NCI-H2196 treated with DMSO at 0.1 percent for 48 hours (cell line): Measurements from ENCODE around the gene HOMER2.

Experiments used
- DNase-seq: peaks from one replicate; lab custom pipeline; 2025; ENCODE audit not compliant: unreplicated experiment; lab: John Stamatoyannopoulos, UW

Gene HOMER2

GRCh38 chr15:82931221-82931620 lies 21.3 kb downstream of the HOMER2 start:
- DNase-seq: no peak

- DNase-seq: no peak
Observed at GRCh38 chr15:82930461-82930860, 22.1 kb downstream of the HOMER2 start.

GRCh38 chr15:82928711-82929110 lies 23.8 kb downstream of the HOMER2 start:
- no peak for DNase-seq

GRCh38 chr15:82923744-82924143 lies 28.8 kb downstream of the HOMER2 start:
- no peak for DNase-seq

GRCh38 chr15:82922737-82923136 lies 29.8 kb downstream of the HOMER2 start:
- DNase-seq: no peak

- no peak for DNase-seq
Observed at GRCh38 chr15:82921939-82922338, 30.6 kb downstream of the HOMER2 start.

- no peak for DNase-seq
Observed at GRCh38 chr15:82921242-82921641, 31.3 kb downstream of the HOMER2 start.

- DNase-seq: peak; percentile 65
Observed at GRCh38 chr15:82919231-82919886, 33.2 kb downstream of the HOMER2 start.

- DNase-seq: no peak
Observed at GRCh38 chr15:82918607-82919230, 33.8 kb downstream of the HOMER2 start.

- DNase-seq: no peak
Observed at GRCh38 chr15:82918162-82918561, 34.4 kb downstream of the HOMER2 start.

- DNase-seq: no peak
Observed at GRCh38 chr15:82917249-82917648, 35.3 kb downstream of the HOMER2 start.

- DNase-seq: no peak
Observed at GRCh38 chr15:82916161-82916952, 36.2 kb downstream of the HOMER2 start.

GRCh38 chr15:82914396-82914795 lies 38.1 kb downstream of the HOMER2 start:
- no peak for DNase-seq

GRCh38 chr15:82911458-82911857 lies 41.1 kb downstream of the HOMER2 start:
- DNase-seq: no peak

- DNase-seq: no peak
Observed at GRCh38 chr15:82910721-82911120, 41.8 kb downstream of the HOMER2 start.

- DNase-seq: no peak
Observed at GRCh38 chr15:82909080-82909815, 43.3 kb downstream of the HOMER2 start.

- no peak for DNase-seq
Observed at GRCh38 chr15:82907350-82907749, 45.2 kb downstream of the HOMER2 start.

GRCh38 chr15:82904574-82904973 lies 47.9 kb downstream of the HOMER2 start:
- DNase-seq: no peak

- DNase-seq: no peak
Observed at GRCh38 chr15:82903511-82903910, 49.0 kb downstream of the HOMER2 start.

- no peak for DNase-seq
Observed at GRCh38 chr15:82901114-82901805, 51.3 kb downstream of the HOMER2 start.

GRCh38 chr15:82900511-82901060 lies 51.9 kb downstream of the HOMER2 start:
- no peak for DNase-seq
